Cortex of kidney (tissue), 1 donor: Measurements from ENCODE around the gene TNC.

Experiments used
- DNase-seq: peaks from one replicate; lab custom pipeline; 2025; lab: John Stamatoyannopoulos, UW

TNC gene

DNA sequence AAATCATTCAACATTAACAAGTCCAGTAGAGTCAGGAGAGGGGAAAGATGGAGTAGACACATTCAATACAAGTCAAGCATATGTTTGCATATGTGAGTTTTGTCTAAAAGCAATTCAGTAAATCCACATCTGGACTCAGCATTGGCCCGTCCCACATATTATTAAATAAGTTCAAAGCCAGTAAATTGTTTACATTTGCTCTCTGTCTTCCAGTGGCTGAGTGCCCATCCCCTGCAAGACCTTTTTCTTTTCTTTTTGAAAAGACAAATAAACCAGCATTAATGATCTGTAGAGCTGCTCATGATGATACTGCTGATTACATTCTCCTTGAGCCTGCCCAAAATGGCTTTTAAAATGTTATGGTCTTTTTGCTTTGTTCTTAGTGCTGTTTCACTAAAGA is 71.1 kb downstream of the TNC start:
- DNase-seq, result no peak

DNA sequence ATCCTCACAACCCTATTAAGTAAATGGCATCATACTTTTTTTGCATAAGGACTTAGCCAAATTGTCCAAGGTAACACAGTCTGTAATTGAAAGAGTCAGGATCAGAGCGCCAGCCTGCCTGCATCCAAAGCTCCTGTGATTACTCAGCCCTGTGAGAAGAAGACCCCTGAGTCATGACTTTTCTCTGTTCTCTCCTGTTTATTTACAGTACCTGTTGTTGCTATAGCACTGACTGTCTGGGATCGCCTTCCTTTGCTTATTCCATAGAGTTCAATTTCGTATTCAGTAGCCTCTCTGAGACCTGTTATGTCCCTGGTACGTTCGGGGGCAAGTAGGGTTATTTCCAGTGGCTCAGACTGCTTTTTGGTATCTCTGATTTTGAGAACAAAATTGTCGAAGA is 71.8 kb downstream of the TNC start:
- DNase-seq, result no peak

DNA sequence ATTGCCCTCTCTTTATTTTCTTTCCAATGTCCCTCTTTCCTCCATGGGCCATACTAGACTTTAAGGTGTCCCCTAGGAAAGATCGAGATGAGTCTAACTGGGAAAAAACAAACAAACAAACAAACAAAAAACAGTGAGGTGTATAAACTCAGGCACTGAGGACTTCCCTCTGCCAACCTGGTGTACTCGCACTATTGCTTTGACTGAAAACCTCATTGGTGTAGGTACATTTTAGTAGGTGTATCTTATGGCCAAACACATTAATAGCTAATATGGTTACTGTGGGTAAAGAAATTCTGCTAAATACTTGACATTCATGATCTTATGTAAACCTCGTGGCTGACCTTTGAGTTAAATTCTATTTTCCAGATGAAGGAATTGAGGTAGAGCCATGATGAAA is 74.3 kb downstream of the TNC start:
- no peak for DNase-seq

DNA sequence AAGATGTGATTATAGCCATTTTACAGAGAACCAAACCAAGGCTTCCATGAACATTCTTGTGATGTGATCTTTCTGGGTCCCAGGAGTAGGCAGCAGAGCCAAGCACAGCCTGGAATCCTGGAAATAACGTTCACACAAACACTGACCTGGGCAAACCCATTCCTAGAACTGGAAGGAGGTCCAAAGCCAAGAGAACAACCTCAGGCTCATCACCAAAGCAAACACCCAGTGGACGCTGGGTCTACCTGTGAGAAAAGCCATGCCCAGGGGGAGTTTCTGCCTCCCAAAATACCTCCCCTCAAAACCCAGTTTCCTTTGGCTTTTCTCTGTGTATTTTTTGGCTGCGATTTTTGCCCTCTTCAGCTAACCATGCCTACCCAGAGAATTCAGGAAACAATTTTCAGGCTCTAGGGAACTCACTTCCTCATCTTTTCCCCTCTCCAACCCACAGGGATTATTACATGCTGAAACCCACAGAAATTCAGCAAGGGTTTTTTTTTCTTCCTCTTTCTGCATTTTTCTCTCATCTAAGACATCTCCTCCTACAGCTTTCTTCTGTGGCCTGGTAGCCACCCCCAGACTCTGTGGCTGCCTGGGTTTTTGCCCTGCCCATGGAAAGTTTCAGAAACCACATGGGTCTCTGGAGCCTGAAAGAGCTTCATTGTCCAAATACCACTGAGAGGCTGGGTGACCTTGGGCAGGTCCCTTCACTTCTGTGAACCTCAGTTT is 75.0 kb downstream of the TNC start:
- no peak for DNase-seq

DNA sequence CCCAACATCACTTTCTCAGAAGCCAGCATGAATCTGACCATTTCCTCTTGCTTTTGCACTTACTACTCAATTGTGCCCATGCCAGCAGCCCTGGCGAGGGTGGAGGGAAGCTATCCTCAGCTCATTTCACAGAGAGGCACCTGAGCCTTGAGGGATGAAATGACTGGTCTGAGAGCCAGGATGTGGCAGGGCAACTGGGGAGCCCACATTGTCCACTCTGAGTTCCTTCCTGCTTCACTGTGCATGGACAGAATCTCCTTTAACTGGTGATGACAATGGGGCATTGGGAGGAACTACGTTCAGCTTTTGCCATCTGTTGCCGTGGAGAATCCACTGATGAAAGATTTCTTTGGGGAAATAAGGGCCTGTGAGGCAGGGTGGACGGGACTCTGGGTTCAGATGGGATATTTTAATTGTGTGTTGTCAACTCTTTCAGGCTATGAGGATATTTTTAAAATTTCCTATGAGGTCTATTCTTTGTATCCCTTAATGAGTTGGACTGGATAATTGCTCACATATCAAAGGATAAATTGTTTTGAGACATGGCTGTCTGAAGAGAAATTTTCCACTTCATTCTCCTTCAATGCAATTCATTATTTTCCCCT is 78.3 kb downstream of the TNC start:
- no peak for DNase-seq

DNA sequence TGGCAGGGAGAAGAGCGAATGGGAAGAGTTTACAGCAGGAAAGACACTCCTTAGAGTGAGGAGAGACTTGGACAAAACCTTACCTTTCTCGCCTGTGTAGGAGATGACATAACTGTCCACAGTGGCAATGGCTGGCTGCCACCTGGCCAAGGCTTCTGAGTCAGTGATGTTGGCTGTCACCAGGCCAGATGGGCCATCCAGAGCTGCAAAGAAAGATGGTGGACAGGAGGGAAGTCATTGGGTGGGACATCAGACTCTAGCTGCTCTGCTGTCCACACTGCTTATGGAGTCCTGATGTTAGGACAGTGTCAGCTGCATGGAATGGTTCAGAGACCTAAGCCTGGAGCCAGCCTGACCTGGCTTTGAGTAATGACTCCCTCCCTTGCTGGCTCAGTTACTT is 79.8 kb downstream of the TNC start:
- DNase-seq, result no peak

DNA sequence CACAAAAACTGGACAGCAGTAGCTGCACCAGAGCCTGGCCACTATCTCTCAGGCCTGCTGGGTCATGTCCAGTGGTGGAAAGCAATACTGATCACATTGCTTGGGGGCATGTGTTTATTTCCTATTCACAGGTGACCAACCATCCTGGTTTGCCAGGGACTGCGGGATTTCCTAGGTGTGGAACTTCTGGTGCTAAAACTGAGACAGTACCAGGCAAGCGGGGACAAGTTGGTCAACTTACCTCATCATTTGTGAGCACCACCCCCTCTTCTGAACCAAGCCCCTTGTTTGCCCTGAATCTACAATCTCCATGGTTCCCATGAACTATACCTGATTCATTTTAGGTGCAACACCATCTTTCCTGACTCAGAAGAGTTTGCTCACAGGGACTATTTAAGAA is 81.3 kb downstream of the TNC start:
- no peak for DNase-seq

DNA sequence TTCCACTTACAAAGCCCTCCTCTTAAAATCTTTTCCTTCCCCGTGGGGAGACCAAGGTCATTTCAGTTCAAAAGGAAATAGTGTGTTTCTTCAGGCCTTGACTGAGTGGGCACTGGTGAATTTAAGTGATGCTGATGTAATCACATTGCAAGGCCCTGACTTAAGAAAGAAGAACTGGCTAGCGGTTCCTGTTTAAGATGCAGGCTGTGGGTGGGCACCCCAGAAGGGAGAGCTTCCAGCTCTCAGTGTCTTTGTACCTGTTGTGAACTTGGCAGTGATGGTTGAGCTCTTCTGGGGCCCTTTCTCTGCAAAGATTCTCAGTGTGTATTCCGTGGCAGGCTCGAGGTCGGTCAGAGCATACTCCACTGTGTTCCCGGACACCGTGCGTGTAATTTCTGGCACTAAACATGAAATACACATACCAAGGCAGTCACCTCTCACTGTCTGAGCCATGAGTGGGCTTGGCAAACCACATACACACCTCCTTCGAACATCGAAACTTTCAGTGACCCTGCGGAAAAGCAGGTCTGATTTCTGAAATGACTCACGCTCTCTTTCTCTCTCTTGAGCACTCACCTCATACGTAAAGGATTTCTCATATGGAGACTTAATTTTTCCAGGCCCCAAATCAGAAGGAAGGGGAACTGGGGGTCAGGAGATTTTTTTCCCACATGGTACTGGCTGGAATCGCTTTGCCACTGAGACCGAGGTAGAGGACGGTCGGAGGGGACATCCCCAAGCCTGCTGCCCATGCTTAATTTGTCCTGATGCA is 81.9 kb downstream of the TNC start:
- no peak for DNase-seq

DNA sequence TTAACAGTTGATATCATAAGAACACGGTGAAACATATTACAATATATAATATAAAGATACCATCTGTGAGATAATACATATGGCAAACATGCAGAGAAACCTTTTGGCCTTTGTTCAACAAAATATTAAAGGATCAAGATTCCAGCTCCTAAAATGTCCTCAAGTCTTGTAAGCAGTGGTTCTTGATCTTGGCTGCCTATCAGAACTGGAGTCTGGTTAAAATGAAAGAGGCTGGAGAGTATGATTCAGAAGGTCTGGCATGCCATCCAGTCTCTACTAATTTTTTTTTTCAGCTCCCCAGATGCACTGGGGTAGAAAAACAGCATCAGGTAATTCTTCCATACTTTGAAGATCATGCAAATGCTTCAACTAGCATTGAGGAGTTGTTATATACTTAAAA is 83.2 kb downstream of the TNC start:
- no peak for DNase-seq

DNA sequence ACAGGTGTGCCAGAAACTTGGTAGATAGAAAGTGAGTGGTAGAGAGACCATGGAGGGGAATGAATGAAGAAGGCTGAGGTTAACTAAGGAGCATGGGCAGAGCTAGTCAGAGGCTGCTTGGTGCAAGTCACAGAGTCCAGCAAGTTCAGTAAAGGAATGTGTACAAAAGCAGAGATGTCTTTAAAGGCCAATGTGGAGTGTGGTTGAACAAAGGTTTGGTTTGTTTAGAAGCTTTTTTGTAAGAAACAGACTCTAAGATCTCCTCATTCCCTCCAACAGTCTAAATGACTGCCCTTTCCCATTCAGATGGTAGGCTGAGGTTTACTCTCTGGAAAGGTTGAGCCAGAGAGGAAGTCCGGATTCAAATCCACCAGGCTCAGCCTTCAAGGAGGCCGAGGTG is 84.2 kb downstream of the TNC start:
- DNase-seq, result no peak

DNA sequence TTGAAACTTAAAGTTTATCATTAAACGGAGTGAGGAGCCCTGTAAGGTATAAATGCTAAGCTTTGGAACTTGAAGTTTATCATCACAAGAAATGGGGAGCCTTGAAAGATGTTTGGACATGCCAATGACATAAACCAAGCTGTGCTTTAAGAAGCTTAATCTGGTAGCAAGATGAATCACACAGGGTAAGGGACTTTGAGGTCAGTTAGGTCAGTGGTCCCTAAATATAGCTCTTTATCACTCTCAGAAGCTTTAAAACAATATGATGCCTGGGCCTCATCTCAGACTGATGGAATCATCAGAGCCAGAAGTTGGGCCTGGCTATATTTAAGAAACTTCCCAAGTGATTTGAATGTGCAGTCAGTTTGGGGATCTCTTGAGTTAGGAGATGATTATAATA is 85.7 kb downstream of the TNC start:
- DNase-seq, result no peak

DNA sequence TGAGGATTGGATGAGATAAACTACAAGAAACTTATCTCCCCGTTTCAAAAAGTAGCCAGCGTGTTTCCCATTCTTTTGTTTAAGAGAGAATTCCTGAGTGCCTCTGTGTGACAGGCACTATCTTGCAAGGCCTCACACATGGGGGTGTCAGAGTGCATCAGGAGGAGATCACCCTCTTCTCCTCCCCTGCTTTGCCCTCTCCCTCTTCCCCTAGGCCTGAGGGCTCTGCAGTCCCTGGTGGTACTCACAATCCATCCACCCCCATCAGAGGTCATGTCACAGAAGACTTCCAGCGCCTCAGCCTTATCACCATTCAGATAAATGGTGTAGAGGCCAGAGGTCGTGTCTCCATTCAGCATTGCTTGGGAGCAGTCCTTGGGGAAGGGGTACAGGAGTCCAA is 88.0 kb downstream of the TNC start:
- no peak for DNase-seq

DNA sequence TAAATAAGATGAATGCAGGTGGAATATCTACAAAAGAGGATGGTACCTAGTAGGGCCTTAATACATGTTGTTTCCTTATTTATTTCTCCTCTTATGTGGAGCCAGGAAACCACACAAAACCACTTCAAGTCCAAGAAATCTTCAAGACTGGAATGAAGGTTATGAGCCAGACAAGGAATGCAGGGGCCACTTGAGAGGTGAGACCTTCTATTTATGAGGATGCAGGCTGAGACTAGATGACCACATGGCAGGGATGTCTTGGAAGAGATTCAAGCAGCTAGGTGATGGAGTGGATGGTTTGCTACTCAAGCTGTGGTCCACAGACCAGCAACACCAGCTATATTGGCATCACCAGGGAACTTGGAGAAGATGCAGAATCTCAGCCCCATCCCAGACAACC is 92.2 kb downstream of the TNC start:
- no peak for DNase-seq

DNA sequence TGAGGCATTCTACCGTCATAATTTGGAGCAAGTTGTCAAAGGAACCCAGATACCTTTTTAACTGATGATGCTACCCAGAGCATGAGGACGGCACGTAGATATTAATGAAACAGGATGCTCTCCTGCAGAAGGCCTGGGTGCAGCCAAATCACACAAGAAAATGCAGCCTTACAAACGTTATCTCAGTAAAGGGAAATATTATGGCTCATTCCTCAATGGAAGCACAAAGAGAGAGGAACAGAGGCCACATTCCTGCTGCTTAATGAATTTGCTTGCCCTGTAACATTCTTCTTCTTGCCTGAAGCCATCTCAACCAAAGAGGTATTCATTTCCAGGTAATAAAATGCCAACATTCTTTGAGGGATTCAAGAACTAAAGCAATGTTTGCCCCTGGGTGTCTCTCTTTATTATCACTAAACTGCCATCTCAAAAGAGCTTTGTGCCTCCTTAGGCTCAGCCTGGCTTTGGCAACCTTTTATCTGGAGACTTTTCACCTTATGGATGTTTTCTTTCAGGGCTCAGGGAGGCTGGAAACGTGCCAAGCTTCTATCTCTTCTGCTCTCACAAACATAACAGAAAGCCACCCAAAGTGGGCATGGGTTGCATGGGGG is 92.9 kb downstream of the TNC start:
- DNase-seq, result no peak

DNA sequence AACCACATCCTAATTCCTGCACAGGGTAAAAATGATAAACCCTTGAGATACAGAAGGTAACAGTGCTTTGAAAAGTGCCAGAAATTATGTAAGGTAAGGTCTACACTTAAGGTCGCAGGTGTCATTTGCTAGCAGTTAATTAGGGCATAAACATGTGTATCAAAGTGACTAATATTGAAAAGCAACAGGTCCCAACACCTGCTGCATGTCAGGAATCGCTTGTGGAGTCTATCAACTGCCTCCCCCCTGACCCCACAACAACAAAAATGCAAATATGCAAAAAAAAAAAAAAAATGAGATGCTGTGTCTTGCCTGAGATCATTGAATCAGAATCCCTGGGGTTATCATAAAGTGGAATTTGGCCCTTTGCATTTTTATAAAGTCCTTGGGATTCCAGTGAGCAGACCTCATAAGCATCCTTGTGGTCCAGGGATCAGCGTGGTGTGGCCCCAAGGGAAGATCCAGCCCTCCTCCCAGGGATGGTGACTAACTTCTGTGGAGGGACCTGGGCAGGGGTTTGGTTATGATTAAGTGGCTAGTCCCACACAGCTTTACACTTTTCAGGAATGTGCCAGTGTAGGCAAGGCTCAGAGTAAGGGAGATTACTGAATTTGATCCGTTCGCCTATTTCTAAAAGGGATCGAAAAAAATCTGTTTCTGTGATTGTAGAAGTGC is 95.1 kb downstream of the TNC start:
- no peak for DNase-seq

DNA sequence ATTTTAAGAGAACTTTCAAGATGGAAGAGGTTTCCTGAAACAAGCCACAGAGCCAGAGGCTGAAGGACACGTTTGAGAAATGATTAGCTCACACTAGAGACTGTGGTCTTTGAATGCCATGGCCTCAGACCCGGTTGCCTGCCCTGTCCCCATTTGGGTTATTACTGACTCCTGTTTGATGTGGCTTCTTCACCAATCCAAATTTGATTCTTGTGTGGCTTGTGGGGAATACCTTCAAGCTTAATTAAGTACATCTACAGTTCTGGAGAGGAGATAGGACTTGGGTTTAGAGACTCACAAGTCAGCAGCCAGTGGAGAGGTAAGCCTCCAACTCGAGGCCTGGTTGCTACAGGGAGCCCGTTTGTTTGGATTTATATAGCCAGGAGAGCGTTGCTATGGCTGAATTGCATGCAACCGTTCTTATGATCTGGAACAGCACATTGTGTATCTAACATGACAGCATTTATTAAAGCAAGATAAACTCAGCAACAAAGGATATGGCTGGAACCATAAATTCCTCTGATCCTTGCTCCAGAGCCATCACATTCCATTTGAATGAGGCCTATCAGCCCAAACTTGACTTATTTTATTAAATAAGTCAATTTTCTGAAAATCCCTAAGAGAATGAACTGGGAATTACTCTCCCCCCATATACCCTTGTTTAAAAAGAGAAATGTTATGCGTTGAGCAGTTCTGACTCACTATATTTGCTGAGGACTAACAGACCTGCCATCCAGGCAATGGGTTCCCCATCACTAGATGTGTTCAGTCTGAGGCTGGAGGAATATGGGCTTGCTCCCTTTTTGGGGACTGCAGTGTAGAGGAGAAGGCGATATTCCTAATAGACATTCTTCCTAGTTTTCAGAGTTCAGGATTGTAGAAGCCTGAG is 99.2 kb downstream of the TNC start:
- DNase-seq, result no peak

DNA sequence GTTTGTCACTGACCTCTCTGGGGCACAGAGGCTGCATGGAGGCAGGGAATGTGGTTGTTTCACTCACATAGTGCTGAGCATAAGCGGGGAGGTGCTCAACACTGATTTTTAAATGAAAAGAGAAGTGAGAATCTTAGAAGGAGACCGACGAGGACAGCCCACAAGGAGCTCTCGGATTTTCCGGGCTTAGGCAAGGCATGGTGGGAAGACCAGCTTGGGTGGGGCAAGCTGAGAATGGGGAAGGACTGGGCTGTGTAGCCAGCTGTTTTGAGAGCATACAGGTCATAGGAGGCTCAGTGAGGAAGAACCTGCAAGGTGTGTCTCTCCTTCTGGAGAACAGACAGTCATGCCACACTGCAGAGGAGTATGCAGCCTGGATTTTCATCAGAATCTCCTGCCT is 101.6 kb downstream of the TNC start:
- DNase-seq, result no peak

DNA sequence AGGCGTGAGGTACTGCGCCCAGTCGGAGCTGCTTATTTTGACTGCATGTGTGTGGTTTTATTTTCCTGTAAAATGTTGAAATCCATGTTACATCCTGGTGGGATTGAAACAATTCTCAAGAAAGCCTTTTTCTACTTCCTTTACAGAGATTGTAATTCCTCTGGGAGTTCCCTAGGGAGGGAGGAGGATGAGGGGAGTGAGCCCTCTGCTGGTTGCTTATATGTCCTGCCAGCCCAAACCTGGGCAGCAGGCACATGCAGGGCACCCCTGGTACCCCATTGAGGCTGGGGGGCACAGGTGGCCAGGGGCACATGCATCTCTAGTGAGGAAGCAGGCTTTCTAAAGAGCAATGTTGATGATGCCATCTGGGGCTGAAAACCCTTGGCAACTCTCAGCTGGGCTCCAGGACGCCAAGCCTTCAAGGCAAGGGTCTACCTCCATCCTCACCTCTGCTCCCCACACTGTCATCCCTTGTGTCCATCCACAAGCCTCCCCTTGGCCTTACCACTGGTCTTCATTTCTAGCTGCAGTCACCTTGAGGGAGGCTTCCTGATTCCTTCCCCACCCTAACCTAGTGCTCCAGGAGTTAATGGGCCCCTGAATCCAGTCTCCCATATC is 102.8 kb downstream of the TNC start:
- no peak for DNase-seq

DNA sequence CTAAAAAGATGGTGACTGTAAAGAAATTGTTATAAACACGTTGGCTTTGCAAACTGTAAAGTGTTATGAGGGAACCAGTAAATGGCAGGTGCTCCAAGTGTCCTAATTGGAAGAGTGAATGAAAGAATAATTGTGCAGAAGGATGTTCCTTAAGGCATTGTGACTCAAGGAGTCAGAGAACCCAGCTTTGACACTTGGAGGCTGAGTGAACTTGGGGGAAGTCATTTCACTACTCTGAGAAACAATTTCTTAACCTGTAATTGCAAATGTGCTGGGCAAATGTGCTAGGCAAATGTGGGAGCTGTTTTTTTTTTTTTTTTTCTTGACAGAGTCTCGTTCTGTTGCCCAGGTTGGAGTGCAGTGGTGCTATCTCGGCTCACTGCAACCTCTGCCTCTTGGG is 103.5 kb downstream of the TNC start:
- no peak for DNase-seq

DNA sequence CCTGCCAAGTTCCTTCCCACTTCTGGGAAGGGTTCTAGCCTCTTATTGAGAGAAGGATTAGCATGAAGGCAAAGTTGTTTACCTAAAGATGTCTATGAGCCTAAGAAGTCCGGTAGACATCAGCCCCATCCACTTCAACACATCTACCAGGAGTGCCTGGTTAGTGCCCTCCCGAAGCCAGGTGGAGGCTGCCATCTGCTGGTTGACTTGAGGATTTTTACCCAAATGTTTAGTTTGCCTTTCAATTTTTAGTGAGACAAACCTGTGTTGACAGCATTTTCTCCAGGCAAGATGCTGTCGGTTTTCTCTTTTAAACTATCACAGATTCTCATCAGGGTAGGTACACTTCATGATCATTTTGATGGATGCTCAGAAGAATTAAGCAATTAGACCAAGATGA is 104.0 kb downstream of the TNC start:
- DNase-seq, result no peak

DNA sequence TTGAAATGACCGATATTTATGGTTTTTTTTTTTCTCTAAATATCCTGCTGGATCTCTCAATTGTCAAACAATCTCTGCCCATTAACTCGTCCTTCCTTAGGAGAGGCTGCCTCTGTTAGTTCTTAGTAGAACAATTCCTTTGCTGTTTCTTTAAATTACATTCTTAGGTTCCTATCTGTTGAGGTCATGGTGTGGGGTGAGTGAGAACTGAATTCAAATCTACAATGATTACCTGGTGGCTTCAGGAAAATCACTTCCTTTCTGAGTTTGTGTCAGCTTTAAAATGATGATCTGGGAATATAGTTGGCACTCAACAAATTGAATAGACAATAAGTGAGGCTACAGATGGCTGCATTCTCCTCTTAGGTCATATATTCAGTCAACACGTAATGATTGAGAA is 105.5 kb downstream of the TNC start:
- DNase-seq, result no peak
